CD4-positive, alpha-beta T cell treated with Interleukin-6 for 4 hours (primary cell): ENCODE results near the gene PKD1.
"Not testable (repeated sequence)": the region's sequence is repeated elsewhere in the genome, so short reads cannot be mapped to it uniquely, and the experiment has no call there.

Source experiments
- DNase-seq: peaks from one replicate; pipeline ENCODE4 v3.0.0-alpha.2; 2020; ENCODE audit warnings: mixed read lengths

The PKD1 gene

GRCh38 chr16:2122934-2123683, 12.6 kb downstream of the PKD1 start:
- not testable (repeated sequence) for DNase-seq

- DNase-seq, result no peak
Observed at GRCh38 chr16:2122429-2122828, 13.3 kb downstream of the PKD1 start.

- DNase-seq, result no peak
Observed at GRCh38 chr16:2121853-2122252, 13.8 kb downstream of the PKD1 start.

GRCh38 chr16:2121325-2121724, 14.4 kb downstream of the PKD1 start:
- peak; percentile 44 for DNase-seq

- not testable (repeated sequence) for DNase-seq
Observed at GRCh38 chr16:2117960-2118722, 17.6 kb downstream of the PKD1 start.

- not testable (repeated sequence) for DNase-seq
Observed at GRCh38 chr16:2117341-2117740, 18.4 kb downstream of the PKD1 start.

- not testable (repeated sequence) for DNase-seq
Observed at GRCh38 chr16:2116428-2116827, 19.3 kb downstream of the PKD1 start.

- no peak for DNase-seq
Observed at GRCh38 chr16:2115591-2115973, 20.1 kb downstream of the PKD1 start.

- not testable (repeated sequence) for DNase-seq
Observed at GRCh38 chr16:2114885-2115590, 20.7 kb downstream of the PKD1 start.

- not testable (repeated sequence) for DNase-seq
Observed at GRCh38 chr16:2114225-2114624, 21.5 kb downstream of the PKD1 start.

GRCh38 chr16:2112539-2113106, 23.1 kb downstream of the PKD1 start:
- DNase-seq, result not testable (repeated sequence)

GRCh38 chr16:2111412-2112335, 24.0 kb downstream of the PKD1 start:
- DNase-seq, result not testable (repeated sequence)

- not testable (repeated sequence) for DNase-seq
Observed at GRCh38 chr16:2111009-2111353, 24.7 kb downstream of the PKD1 start.

GRCh38 chr16:2110332-2111008, 25.2 kb downstream of the PKD1 start:
- DNase-seq, result not testable (repeated sequence)

GRCh38 chr16:2109872-2110271, 25.8 kb downstream of the PKD1 start:
- not testable (repeated sequence) for DNase-seq

GRCh38 chr16:2109271-2109580, 26.5 kb downstream of the PKD1 start:
- not testable (repeated sequence) for DNase-seq

- DNase-seq, result not testable (repeated sequence)
Observed at GRCh38 chr16:2108446-2109270, 27.0 kb downstream of the PKD1 start.

- DNase-seq, result not testable (repeated sequence)
Observed at GRCh38 chr16:2107791-2108125, 27.9 kb downstream of the PKD1 start.

- not testable (repeated sequence) for DNase-seq
Observed at GRCh38 chr16:2107121-2107790, 28.4 kb downstream of the PKD1 start.

GRCh38 chr16:2106211-2106610, 29.5 kb downstream of the PKD1 start:
- DNase-seq, result not testable (repeated sequence)
